DND-41 (cell line): ENCODE data around the gene CNTN6.

Experiments
- ATAC-seq: fragments of 200-7000 bp; cut with Tn5 transposase; 3 replicates; pipeline ENCODE4 v1.9.1; 2021; ENCODE audit warnings: low read depth; ENCODE audit not compliant: insufficient read depth
- DNase-seq: peaks from one replicate; pipeline ENCODE4 v3.0.0-alpha.2; 2020
- H2AFZ ChIP-seq: 2 replicates; pipeline ENCODE4 v1.6.0; 2012; ENCODE audit warnings: low read depth, low read length
- H3K27ac ChIP-seq: 2 replicates; pipeline ENCODE4 v1.5.1; 2012; ENCODE audit warnings: low read length, inconsistent platforms
- H3K27me3 ChIP-seq: fragments of 200-600 bp; sonication (generic); 2 replicates; pipeline ENCODE4 v1.6.0; 2012; ENCODE audit warnings: low read length, mild to moderate bottlenecking, inconsistent platforms; ENCODE audit not compliant: insufficient read depth, poor library complexity
- H3K36me3 ChIP-seq: 2 replicates; pipeline ENCODE4 v1.5.1; 2012; ENCODE audit warnings: low read length, inconsistent platforms; ENCODE audit not compliant: insufficient read depth
- H3K4me1 ChIP-seq: 2 replicates; pipeline ENCODE4 v1.5.1; 2012; ENCODE audit warnings: mild to moderate bottlenecking, low read length; ENCODE audit not compliant: insufficient read depth
- H3K4me2 ChIP-seq: 2 replicates; pipeline ENCODE4 v1.6.0; 2012; ENCODE audit warnings: mild to moderate bottlenecking, moderate library complexity, low read length, inconsistent platforms; ENCODE audit not compliant: insufficient read depth
- H3K4me3 ChIP-seq, 2 experiments: fragments of 200-600 bp in 1 of 2; shearing (Covaris generic) in 1 of 2; 2 replicates each; pipeline ENCODE4 v1.5.1; 2012 to 2016; ENCODE audit warnings: inconsistent platforms in 2 of 2, low read length in 2 of 2, mild to moderate bottlenecking in 2 of 2, low read depth in 1 of 2, moderate library complexity in 1 of 2
- H3K79me2 ChIP-seq: 2 replicates; pipeline ENCODE4 v1.6.0; 2012; ENCODE audit warnings: low read length, inconsistent platforms; ENCODE audit not compliant: insufficient read depth
- H3K9ac ChIP-seq: 2 replicates; pipeline ENCODE4 v1.6.0; 2012; ENCODE audit warnings: low read depth, mild to moderate bottlenecking, inconsistent platforms, low read length, moderate library complexity
- H3K9me3 ChIP-seq: 2 replicates; pipeline ENCODE4 v1.5.1; 2012; ENCODE audit warnings: low read length, moderate library complexity, mild to moderate bottlenecking, inconsistent platforms; ENCODE audit not compliant: insufficient read depth, severe bottlenecking
- H4K20me1 ChIP-seq: 2 replicates; pipeline ENCODE4 v1.6.0; 2012; ENCODE audit warnings: low read length; ENCODE audit not compliant: insufficient read depth
- CTCF ChIP-seq: IDR thresholded peaks from 2 replicates; pipeline ENCODE4 v1.5.1; 2012; ENCODE audit warnings: borderline replicate concordance, low read length, moderate library complexity, mild to moderate bottlenecking; ENCODE audit not compliant: poor library complexity, severe bottlenecking; ENCODE audit errors: extremely low read depth
- EZH2 ChIP-seq: IDR thresholded peaks from 3 replicates; pipeline ENCODE4 v1.6.1; 2012; ENCODE audit warnings: borderline replicate concordance, low read depth, mild to moderate bottlenecking, moderate library complexity, low read length, inconsistent platforms; ENCODE audit not compliant: severe bottlenecking

Gene CNTN6

GRCh38 chr3:1262246-1262645 is 169.4 kb downstream of the CNTN6 start:
- Histone ChIP-seq H3K9me3 (no peaks in the 10 kb centered on the region), H3K36me3 (no peaks in the 10 kb centered on the region), H3K27ac (no peak overlapping the region), H3K4me2 (no peak overlapping the region), H4K20me1 (no peaks in the 10 kb centered on the region), H3K27me3 (no peaks in the 10 kb centered on the region), H2AFZ (no peak overlapping the region), H3K4me1 (no peaks in the 10 kb centered on the region), H3K79me2 (no peaks in the 10 kb centered on the region), H3K4me3 (no peak overlapping the region), H3K9ac (no peak overlapping the region)
- TF ChIP-seq EZH2 (no peak), CTCF (no peak)
- no peak for ATAC-seq
- DNase-seq, result no peak

GRCh38 chr3:1263121-1263520 is 170.3 kb downstream of the CNTN6 start:
- H3K27me3 ChIP-seq, result no peaks in the 10 kb centered on the region
- no peaks in the 10 kb centered on the region for H3K36me3 ChIP-seq
- DNase-seq (no peak), ATAC-seq (no peak)
- TF ChIP-seq EZH2, result no peak
- no peak for TF ChIP-seq CTCF
- H3K4me1 ChIP-seq, result no peaks in the 10 kb centered on the region
- H3K79me2 ChIP-seq, result no peaks in the 10 kb centered on the region
- no peak overlapping the region for H3K4me3 ChIP-seq
- no peak overlapping the region for H2AFZ ChIP-seq
- H3K27ac ChIP-seq, result no peak overlapping the region
- no peak overlapping the region for H3K4me2 ChIP-seq
- no peak overlapping the region for H3K9ac ChIP-seq
- H3K9me3 ChIP-seq, result no peaks in the 10 kb centered on the region
- H4K20me1 ChIP-seq, result no peaks in the 10 kb centered on the region

- DNase-seq, result no peak
- Histone ChIP-seq H3K79me2 (no peaks in the 10 kb centered on the region), H3K4me3 (no peak overlapping the region), H3K4me1 (no peaks in the 10 kb centered on the region), H3K9ac (no peak overlapping the region), H3K27me3 (no peaks in the 10 kb centered on the region), H3K9me3 (peaks cover 7% of the 10 kb centered on the region), H3K27ac (no peak overlapping the region), H3K4me2 (no peak overlapping the region), H2AFZ (no peak overlapping the region), H3K36me3 (no peaks in the 10 kb centered on the region), H4K20me1 (no peaks in the 10 kb centered on the region)
- no peak for ATAC-seq
- TF ChIP-seq CTCF, result no peak
- TF ChIP-seq EZH2, result no peak
Measured at GRCh38 chr3:1269808-1270207, 177.0 kb downstream of the CNTN6 start.

GRCh38 chr3:1272546-1273265 is 179.9 kb downstream of the CNTN6 start:
- Histone ChIP-seq H3K4me1 (no peaks in the 10 kb centered on the region), H3K27ac (no peak overlapping the region), H3K9ac (no peak overlapping the region), H3K4me2 (no peak overlapping the region), H4K20me1 (no peaks in the 10 kb centered on the region), H2AFZ (no peak overlapping the region), H3K27me3 (no peaks in the 10 kb centered on the region), H3K79me2 (no peaks in the 10 kb centered on the region), H3K36me3 (no peaks in the 10 kb centered on the region), H3K4me3 (no peak overlapping the region), H3K9me3 (peaks cover 7% of the 10 kb centered on the region)
- TF ChIP-seq EZH2 (no peak), CTCF (no peak)
- DNase-seq (no peak), ATAC-seq (no peak)
